K562 (cell line): ENCODE data around the gene USP16. TPM values are rescaled to one million over a fixed set of nuclear protein-coding genes. Genes with fewer than 3 reads are reported as not detected.

Experiments
- ARHGAP35 ChIP-seq: fragments of 450-650 bp; IDR thresholded peaks from 2 replicates; pipeline ENCODE4 v1.6.1; 2018; ENCODE audit not compliant: partially characterized antibody
- ARID4B ChIP-seq: sonication (generic); formaldehyde crosslinking; IDR thresholded peaks from 2 replicates; pipeline ENCODE4 v1.8.0; 2022; ENCODE audit warnings: mild to moderate bottlenecking, missing genetic modification reagents
- CREB3 ChIP-seq: fragments of 450-650 bp; conservative IDR thresholded peaks from 2 replicates; pipeline ENCODE4 v1.6.1; 2016; ENCODE audit warnings: missing genetic modification characterization, low read depth, mild to moderate bottlenecking, missing compliant biosample characterization, moderate library complexity
- CREM ChIP-seq: IDR thresholded peaks from 2 replicates; pipeline ENCODE4 v1.6.1; 2014; ENCODE audit warnings: antibody characterized with exemption, low read depth
- DACH1 ChIP-seq: fragments of 450-650 bp; IDR thresholded peaks from 2 replicates; pipeline ENCODE4 v1.6.1; 2018; ENCODE audit not compliant: partially characterized antibody
- E2F3 ChIP-seq: fragments of 250-450 bp; sonication (Bioruptor Pico); IDR thresholded peaks from 2 replicates; pipeline ENCODE4 v1.4.0; 2020; ENCODE audit warnings: mild to moderate bottlenecking
- GTF2B ChIP-seq: IDR thresholded peaks from 2 replicates; pipeline ENCODE4 v1.6.1; 2011; ENCODE audit not compliant: insufficient read length; ENCODE audit errors: extremely low read depth
- NFYB ChIP-seq: IDR thresholded peaks from 2 replicates; pipeline ENCODE4 v1.6.1; 2011; ENCODE audit warnings: mild to moderate bottlenecking, moderate library complexity; ENCODE audit not compliant: insufficient read length; ENCODE audit errors: extremely low read depth
- NR2C2 ChIP-seq, 2 experiments: fragments of 200-800 bp in 1 of 2; sonication (Bioruptor generic) in 1 of 2; sonication (generic) in 1 of 2; formaldehyde crosslinking in 1 of 2; IDR thresholded peaks; 2 replicates each; pipeline versions ENCODE4 v1.6.1 to v1.8.0; 2016 to 2022; ENCODE audit warnings: mild to moderate bottlenecking in 1 of 2, missing compliant biosample characterization in 1 of 2, missing genetic modification characterization in 1 of 2, missing genetic modification reagents in 1 of 2
- POLR2A ChIP-seq: fragments of 450-650 bp; conservative IDR thresholded peaks from 2 replicates; pipeline ENCODE4 v1.6.1; 2016
- SAFB2 ChIP-seq: fragments of 200-400 bp; formaldehyde crosslinking; IDR thresholded peaks from 2 replicates; pipeline ENCODE4 v1.6.1; 2018; ENCODE audit warnings: borderline replicate concordance, low read length, low read depth, moderate library complexity; ENCODE audit not compliant: severe bottlenecking
- SMAD2 ChIP-seq: fragments of 150-350 bp; IDR thresholded peaks from 2 replicates; pipeline ENCODE4 v1.6.1; 2014; ENCODE audit warnings: low read depth, mild to moderate bottlenecking, low read length
- SP1 ChIP-seq: sonication (generic); formaldehyde crosslinking; IDR thresholded peaks from 2 replicates; pipeline ENCODE4 v1.8.1; 2022; ENCODE audit warnings: mild to moderate bottlenecking, missing genetic modification reagents
- STAG1 ChIP-seq: sonication (generic); formaldehyde crosslinking; IDR thresholded peaks from 2 replicates; pipeline ENCODE4 v1.5.0; 2020; ENCODE audit warnings: missing genetic modification reagents, borderline replicate concordance
- STAT6 ChIP-seq: sonication (generic); formaldehyde crosslinking; IDR thresholded peaks from 2 replicates; pipeline ENCODE4 v1.8.1; 2023; ENCODE audit warnings: mild to moderate bottlenecking, missing genetic modification reagents
- ZKSCAN3 ChIP-seq: fragments of 250-450 bp; sonication (Bioruptor Pico); IDR thresholded peaks from 2 replicates; pipeline ENCODE4 v1.4.0; 2020
- polyA plus RNA-seq, 8 experiments: library from polyadenylated mRNA; depleted of rRNA in 4 of 8; stranded (reverse) in 5 of 8; unstranded in 3 of 8; fragments of >200 nt; fragmentation: Nextera tagmentation in 2 of 8; fragmentation: Illumina TruSeq in 1 of 8; extraction: Ambion mirVana in 2 of 8; extraction: Trizol in 1 of 8; gene quantifications; 2 replicates each; pipeline versions ENCODE4 v1.2.1 to v1.2.3, GENCODE V29; 2011 to 2014; ENCODE audit warnings: inconsistent platforms in 1 of 8, missing spikeins in 1 of 8
- total RNA-seq, 7 experiments: library from RNA; depleted of rRNA in 6 of 7; stranded (reverse); fragments of >200 nt in 6 of 7; fragmentation: Illumina TruSeq in 2 of 7; extraction: Trizol in 2 of 7; gene quantifications; 2 replicates each; pipeline versions ENCODE4 v1.2.1 to v1.2.3, GENCODE V29; 2011 to 2021; ENCODE audit warnings: low replicate concordance in 1 of 7

The USP16 gene
- total and polyA plus RNA-seq, 9 of the 15 experiments (the other 6 are each of a cell fraction or from before 2014, with no cell fraction given), result 38.4 to 90.9 (median 62.8) TPM

GRCh38 chr21:29024474-29025327, at the start of gene USP16 (continued):
- TF ChIP-seq DACH1 (no peak), GTF2B (no peak), CREM (peak; percentile 99), SAFB2 (no peak), STAT6 (no peak; the same call in 1 of the 2 replicates), STAG1 (no peak), ARID4B (CRISPR knock-in tag) (peak; percentile 82), ZKSCAN3 (CRISPR knock-in tag) (no peak), NR2C2 (CRISPR knock-in tag; IDR thresholded peaks at IDR 0.05) (peak; percentile 97), NR2C2 (tag; IDR thresholded peaks at IDR 0.05) (peak; percentile 100), SP1 (CRISPR knock-in tag) (peak; percentile 81; the same call in 1 of the 2 replicates), ARHGAP35 (no peak), CREB3 (tag) (no peak), E2F3 (no peak), POLR2A (peak; percentile 95), NFYB (peak; percentile 98), SMAD2 (no peak)
